Measurements from ENCODE around the gene SGCE. TPM values are rescaled to one million over a fixed set of nuclear protein-coding genes. Genes with fewer than 3 reads are reported as not detected.

The SGCE gene
- total RNA-seq, 1 experiment from 2014 or later = 17.4 TPM

GRCh38 chr7:94567396-94567795, 88.5 kb downstream of the SGCE start (continued):
- TF ChIP-seq CTCF (IDR thresholded peaks at IDR 0.05 in 2 of 3, conservative IDR thresholded peaks at IDR 0.05 in 1 of 3; ENCODE audit: borderline replicate concordance in 1 of 3, insufficient read depth in 1 of 3, low read depth in 2 of 3, low read length in 2 of 3) (no peak), JUND (IDR thresholded peaks at IDR 0.05) (no peak), EZH2phosphoT487 (IDR thresholded peaks at IDR 0.05; ENCODE audit: borderline replicate concordance) (no peak), POLR2A (IDR thresholded peaks at IDR 0.05; ENCODE audit: borderline replicate concordance, extremely low read depth, insufficient read depth, insufficient read length) (no peak)

GRCh38 chr7:94565247-94565894, 90.6 kb downstream of the SGCE start:
- Histone ChIP-seq H3K4me1 (ENCODE audit: control insufficient read depth in 1 of 2, insufficient read depth in 2 of 2, low read length in 2 of 2) (no peaks in the 10 kb centered on the region), H3K4me2 (ENCODE audit: low read length) (no peak overlapping the region), H3K4me3 (replicated peaks in 1 of 2; ENCODE audit: low read depth in 1 of 2, low read length in 2 of 2) (no peak overlapping the region), H3K27me3 (ENCODE audit: insufficient read depth, low read length) (no peaks in the 10 kb centered on the region), H4K20me1 (ENCODE audit: insufficient read depth) (no peaks in the 10 kb centered on the region), H3K36me3 (ENCODE audit: control insufficient read depth in 1 of 2, insufficient read depth in 2 of 2, low read length in 2 of 2) (no peaks in the 10 kb centered on the region), H2AFZ (ENCODE audit: low read depth, low read length, poor library complexity, severe bottlenecking) (no peak overlapping the region), H3K9ac (ENCODE audit: low read length) (no peak overlapping the region), H3K27ac (ENCODE audit: low read depth, low read length) (no peak overlapping the region), H3K9me3 (ENCODE audit: control insufficient read depth in 1 of 2, insufficient read depth in 1 of 2, low read depth in 1 of 2, low read length in 2 of 2) (no peaks in the 10 kb centered on the region), H3K79me2 (ENCODE audit: insufficient read depth, low read length) (no peaks in the 10 kb centered on the region), H3K9me2 (ENCODE audit: insufficient read depth) (no peaks in the 10 kb centered on the region)
- BruUV-seq (replicated peaks) = no TSS peak
- intact Hi-C loops (cut with micrococcal nuclease) = no loop called here
- ChIA-PET RAD21 (ENCODE audit: low non-redundant PET in 1 of 2, low total read pairs in 2 of 2, uncharacterized antibody in 2 of 2, unreplicated experiment in 2 of 2) (no interaction called here), POLR2A (no interaction called here), CTCF (no interaction called here)
- ATAC-seq (no peak), DNase-seq (ENCODE audit: low read depth, low spot score) (no peak)
- no peak for TF ChIP-seq EZH2phosphoT487 (IDR thresholded peaks at IDR 0.05; ENCODE audit: borderline replicate concordance)
- TF ChIP-seq TCF7L2 (IDR thresholded peaks at IDR 0.05; ENCODE audit: borderline replicate concordance, extremely low read depth, insufficient read depth, insufficient read length) = no peak
- TF ChIP-seq EZH2 (IDR thresholded peaks at IDR 0.05) = no peak
- no peak for TF ChIP-seq POLR2A (IDR thresholded peaks at IDR 0.05; ENCODE audit: borderline replicate concordance, extremely low read depth, insufficient read depth, insufficient read length)
- no peak for TF ChIP-seq YY1 (IDR thresholded peaks at IDR 0.05; ENCODE audit: extremely low read depth, insufficient replicate concordance, low read depth, low read length)
- no peak for TF ChIP-seq SP1 (IDR thresholded peaks at IDR 0.05; ENCODE audit: low read depth)
- TF ChIP-seq RAD21 (IDR thresholded peaks at IDR 0.05; ENCODE audit: low read depth) = no peak
- no peak for TF ChIP-seq ZBTB33 (IDR thresholded peaks at IDR 0.05; ENCODE audit: extremely low read depth, insufficient replicate concordance, low read length)
- TF ChIP-seq JUND (IDR thresholded peaks at IDR 0.05) = no peak
- no peak for TF ChIP-seq ZNF274 (IDR thresholded peaks at IDR 0.05; ENCODE audit: low read depth, low read length)
- TF ChIP-seq REST (IDR thresholded peaks at IDR 0.05; ENCODE audit: low read depth) = no peak
- TF ChIP-seq SIN3A (IDR thresholded peaks at IDR 0.05; ENCODE audit: low read depth) = no peak
- no peak for TF ChIP-seq MAX (IDR thresholded peaks at IDR 0.05)
- no peak for TF ChIP-seq CEBPB (IDR thresholded peaks at IDR 0.05; ENCODE audit: low read depth)
- no peak for TF ChIP-seq ZFX (IDR thresholded peaks at IDR 0.05)

Data from HCT116 (cell line).